Activated CD8-positive, alpha-beta memory T cell treated with anti-CD3 and anti-CD28 coated beads, Interleukin-2, amount 50 U/mL, for 24 hours (primary cell): ENCODE data around the gene BMP8B.
"Not testable (repeated sequence)": the region's sequence is repeated elsewhere in the genome, so short reads cannot be mapped to it uniquely, and the experiment has no call there.

Experiments used
- DNase-seq: peaks from one replicate; pipeline ENCODE4 v3.0.0-alpha.2; 2020; ENCODE audit errors: extremely low read depth

The BMP8B gene

DNA sequence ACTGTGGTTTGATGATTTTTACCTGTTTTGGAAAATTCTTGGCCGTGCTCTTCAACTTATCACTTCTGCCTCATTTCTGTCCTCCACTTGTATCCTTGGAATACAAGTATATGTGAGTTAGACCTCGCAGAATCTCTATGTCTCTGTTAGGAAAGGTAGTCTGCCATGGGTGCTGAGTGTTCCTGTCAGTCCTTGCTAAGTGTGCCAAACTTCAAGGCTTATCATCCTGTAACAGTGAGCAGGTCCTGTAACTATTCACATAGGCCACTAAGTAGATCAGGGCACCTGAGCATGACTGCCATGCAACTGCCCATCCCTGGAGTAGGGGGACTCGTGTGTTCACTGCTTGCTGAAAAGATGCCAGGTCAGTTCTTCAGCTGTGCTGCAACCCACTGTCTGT, 24.2 kb upstream of the BMP8B start:
- no peak for DNase-seq

DNA sequence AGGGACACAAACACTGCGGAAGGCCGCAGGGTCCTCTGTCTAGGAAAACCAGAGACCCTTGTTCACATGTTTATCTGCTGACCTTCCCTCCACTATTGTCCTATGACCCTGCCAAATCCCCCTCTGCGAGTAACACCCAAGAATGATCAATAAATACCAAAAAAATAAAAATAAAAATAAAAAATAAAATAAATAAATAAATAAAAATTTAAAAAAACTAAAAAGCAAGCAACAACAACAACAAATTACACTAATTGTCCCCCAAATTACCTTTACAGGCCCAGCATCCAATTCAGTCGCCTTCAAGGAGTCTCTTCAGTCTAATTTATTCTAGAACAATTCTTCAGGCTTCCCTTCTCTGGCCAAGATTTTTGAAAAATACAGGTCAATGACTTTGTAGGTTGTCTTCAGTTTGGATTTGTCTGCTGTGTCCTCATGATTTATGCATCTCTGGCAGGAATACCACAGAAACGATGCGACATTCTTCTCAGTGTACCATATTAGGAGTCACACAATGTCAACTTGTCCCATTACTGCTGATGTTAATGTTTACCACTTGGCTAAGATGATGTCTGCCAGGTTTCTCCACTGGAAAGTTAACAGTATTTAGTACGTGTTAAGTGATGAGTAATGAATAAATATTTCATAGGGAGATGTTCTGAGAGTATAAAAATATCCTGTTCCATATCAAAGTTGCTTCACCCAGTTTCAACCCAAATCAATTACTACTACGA, 20.3 kb upstream of the BMP8B start:
- no peak for DNase-seq

DNA sequence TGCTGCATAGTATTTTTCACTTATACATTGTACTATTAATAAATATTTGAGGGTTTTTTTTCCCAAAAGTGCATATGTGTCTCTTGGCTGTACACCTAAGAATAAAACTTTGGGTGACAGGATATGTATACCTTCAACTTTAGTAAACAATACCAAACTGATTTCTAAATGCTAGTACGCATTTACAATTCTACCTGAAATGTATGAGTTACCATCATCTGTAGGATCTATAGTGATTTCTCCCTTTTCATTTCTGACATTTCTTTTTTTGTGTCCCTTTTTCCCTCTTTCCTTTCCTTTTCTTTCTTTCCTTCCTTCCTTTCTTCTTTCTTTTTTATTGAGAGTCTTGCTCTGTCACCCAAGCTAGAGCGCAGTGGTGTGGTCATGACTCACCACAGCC, 16.7 kb upstream of the BMP8B start:
- no peak for DNase-seq

DNA sequence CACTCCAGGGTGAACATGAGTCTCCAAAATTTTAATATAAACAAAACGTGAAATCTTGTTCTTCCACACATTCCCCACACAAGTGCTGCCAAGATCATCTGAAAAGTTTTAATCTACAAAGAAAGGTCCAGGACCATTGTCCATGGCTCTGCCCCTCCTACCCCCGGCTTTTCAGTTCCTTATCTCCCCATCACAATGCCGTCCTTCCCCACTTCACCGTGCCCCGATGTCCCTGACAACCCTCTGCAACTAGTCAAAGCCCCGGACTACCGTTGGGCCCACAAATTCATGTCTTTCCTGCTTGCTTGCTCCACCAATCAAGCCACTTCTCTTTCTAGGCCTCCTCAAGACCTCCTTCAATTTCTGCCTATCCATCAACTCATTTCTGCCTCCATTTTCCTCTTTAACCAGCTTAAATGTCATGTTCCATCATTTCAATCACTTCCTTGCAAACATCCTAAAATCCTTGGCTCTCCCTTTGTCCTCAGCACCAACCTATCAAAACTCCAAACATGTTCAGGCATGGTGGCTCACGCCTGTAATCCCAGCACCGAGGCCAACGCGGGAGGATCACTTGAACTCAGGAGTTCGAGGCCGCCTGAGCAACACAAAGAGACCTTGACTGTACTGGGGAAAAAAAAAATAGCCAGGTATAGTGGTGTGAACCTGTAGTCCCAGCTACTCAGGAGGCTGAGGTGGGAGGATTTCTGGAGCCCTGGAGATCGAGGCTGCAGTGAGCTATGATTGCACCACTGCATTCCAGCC, 14.0 kb upstream of the BMP8B start:
- no peak for DNase-seq

DNA sequence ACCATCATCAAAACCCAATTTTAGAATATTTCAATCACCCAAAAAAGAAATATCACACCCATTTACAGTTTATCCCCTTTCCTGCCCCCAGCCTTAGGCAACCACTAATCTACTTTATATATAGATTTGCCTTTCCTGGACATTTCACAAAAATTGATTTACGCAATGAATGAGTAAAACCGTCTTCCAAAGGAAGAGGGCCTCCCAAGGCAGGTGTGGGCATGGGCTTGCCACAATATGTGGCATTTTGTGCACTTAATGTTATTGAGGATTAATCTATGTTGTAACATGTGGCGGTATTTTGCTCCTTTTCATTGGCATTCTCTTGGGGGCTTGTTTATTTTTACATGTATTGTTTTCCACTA, 11.8 kb upstream of the BMP8B start:
- DNase-seq: no peak

DNA sequence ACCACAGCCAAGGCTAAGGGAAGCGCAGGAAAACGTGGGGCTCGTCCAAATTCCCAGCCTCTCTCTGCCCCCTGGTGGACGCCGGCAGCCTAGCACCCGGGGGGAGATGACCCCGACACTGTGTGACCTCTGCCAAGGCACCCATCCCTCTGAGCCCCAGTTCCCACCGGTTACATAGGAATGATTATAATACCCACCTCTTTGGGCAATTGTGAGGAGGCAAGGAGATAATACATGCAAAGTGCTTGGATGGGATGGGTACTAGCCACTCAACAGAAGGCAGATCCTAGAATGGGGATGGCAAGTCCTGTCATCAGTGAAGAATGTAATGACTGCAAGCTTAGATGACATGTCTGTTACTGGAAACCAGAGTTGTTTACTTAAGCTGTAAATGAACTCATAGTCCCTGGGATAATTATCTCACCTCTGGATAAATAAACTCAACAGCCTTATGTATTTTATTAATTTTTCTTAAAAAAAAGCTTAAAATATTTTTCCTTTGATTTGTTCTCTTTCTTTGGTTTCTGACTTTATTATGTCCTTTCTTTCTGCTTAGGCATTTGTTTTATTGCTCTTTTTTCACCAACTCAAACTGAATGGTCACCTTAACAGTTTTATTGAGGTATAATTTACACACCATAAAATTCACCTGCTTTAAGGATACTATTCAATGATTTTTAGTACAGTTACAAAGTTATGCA, 11.3 kb upstream of the BMP8B start:
- no peak for DNase-seq

DNA sequence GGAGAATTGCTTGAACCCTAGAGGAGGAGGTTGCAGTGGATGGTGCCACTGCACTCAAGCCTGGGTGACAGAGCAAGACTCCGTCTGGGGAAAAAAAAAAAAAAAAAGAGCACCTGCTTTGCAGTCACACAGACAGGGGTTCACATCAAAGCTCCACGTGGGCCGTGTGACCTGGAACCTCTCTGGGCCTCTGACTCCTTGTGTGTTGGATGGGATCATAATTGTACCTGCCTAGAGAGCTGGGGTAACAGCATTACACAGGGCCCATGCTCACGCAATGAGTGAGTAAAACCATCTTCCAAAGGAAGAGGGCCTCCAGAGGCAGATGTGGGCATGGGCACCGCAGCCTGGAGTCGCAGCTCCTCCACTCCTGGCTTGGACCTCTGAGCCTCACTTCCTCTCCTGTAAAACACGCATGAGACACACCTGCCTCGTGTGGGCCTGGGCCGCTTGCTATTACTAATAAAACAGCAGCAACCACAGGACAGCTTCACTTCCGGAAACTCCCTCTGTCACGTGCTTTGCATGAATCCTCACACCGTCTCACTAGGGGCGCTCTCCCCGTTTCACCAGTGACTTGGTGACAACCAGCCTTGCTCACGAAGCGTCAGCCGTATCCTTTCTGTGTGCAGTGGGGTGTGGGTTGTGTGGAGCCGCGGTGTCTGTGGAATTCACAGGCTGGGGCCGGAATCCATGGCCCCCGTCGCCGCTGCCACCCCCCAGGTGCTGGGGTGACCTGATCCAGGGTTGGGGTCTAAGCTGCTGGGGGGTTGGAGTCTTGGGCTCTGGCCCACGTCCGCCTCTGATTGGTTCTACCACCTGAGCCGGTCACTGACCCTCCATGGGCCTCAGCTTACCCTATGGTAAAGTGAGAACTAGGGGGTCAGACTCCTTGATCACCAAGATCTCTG, 10.4 kb upstream of the BMP8B start:
- peak; percentile 68 for DNase-seq

DNA sequence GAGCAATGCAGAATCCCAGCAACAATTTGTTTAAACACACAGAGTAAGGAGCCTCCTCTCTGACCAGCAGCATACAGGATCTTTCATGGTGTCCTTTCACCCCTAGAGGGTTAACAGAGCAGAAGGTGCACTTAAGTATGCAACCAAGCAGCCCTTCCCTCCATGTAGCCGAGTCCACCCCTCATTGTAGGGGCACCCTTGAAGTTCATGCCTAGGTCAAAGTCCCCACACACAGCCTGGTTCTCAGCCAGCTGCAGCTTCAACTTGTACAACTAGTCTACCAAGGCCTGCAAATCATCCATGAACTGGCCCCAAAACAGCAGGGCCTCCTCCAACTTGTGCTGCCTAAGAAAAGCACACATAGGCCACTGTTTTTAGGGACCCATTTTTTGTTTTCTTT, 7.0 kb upstream of the BMP8B start:
- no peak for DNase-seq

DNA sequence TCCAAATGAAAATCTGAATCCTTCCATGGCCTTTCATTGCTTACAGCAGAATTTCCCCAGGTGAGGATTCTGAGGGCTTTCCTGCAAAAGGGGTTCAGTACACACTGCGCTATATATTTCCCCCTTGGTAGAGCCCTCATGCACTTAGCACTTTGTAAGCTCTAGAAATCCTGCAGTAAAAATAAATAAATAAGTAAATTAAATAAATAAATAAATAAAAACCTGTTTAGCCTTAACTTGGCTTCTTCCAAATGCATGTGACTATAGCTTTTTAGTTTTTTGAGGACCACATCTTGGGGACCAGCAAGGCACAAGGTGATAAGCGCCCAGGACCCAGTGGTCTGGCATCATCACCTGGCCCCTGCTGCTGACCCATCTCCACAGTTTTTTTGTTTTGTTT, 3.2 kb upstream of the BMP8B start:
- no peak for DNase-seq

DNA sequence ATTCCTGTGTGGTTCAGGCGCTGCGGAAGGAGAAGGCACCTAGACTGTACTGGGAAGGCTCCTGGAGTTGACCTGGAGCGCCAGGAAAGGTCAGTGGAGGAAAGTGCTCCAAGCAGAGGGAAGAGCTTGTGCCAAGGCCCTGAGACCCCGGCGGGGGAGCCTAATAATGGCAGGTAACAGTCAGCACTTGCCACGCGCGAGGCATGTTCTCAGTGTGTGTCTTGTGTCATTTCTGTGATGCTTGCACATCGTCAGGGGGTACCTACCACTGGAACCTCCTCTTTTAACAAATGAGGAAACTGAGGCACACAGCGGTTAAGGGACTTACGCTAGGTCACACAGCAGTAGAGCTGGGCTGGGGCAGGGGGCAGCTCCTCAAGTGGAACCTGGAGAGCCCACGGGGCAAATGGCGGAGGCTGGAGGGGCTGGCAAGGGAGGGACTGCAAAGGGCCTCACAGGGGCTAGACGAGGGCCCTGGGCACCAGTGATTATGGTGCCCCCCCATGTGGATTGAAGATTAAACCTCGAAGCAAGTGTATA, 976 bp upstream of the BMP8B start:
- DNase-seq: no peak

DNA sequence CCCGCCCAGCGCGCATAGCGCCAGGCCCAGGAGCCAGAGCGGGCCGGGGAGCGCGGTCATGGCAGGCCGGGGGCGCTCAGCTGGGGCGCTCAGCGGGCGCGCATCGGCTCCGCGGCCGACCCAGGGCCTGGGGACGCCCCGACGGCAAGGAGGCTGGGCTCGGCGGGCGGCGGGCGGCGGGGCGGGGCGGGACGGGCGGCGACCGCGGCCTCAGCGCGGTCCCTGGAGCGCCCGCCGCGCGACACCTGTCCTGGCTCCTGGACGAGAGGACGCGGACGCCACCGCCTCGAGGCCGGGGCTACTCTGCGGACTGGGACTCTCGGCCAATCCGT, 273 bp downstream of the BMP8B start:
- no peak for DNase-seq

DNA sequence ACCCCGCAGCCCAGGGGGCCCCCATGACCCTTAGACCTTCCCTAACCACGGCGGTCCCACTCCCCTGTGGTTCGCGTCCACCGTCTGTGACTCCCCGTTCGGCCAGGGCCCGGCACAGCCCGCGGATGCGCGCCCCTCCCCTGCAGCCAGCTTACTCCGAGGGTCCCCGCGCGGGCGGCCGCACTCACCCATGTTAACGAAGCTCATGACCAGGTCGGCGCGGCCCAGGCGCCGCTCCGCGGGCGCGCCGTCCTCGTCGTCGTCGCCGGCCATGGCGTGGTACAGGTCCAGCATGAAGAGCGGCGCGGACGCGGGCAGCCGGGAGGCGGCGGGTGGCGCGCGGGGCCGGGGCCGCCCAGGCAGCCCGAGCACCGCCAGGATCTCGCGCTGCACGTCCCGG, 701 bp downstream of the BMP8B start:
- not testable (repeated sequence) for DNase-seq

DNA sequence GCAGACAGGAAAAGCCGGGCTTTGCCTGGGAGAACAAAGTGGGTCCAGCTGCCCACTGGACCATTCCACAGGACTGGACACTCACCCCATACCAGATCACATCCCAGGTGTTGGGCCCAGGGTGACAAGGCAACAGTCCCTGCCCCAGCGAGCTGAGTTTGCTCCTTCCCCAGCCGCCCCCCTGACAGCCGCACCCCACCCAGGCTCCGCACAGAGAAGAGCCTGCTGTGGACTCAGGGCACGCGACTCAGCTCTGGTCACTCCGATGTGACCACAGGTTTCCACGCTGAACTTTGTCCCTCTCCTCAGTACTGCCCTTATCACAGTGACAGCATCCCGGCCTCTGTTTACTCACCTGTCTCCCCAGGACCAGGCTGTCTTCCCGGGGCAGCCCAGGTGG, 1.2 kb downstream of the BMP8B start:
- DNase-seq: no peak

DNA sequence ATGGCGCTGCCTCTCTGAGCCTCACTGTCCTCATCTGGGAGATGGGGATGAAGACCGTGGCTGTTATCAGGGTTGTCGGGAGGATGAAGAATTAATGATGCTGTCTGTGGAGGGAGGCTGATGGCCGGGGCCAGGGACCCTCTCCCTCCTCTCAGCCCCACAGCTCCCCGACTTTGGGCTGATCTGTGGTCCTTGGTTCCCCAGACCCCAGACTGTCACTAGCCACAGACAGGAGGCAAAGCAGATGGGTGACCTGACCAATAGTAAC, 1.6 kb downstream of the BMP8B start:
- not testable (repeated sequence) for DNase-seq

DNA sequence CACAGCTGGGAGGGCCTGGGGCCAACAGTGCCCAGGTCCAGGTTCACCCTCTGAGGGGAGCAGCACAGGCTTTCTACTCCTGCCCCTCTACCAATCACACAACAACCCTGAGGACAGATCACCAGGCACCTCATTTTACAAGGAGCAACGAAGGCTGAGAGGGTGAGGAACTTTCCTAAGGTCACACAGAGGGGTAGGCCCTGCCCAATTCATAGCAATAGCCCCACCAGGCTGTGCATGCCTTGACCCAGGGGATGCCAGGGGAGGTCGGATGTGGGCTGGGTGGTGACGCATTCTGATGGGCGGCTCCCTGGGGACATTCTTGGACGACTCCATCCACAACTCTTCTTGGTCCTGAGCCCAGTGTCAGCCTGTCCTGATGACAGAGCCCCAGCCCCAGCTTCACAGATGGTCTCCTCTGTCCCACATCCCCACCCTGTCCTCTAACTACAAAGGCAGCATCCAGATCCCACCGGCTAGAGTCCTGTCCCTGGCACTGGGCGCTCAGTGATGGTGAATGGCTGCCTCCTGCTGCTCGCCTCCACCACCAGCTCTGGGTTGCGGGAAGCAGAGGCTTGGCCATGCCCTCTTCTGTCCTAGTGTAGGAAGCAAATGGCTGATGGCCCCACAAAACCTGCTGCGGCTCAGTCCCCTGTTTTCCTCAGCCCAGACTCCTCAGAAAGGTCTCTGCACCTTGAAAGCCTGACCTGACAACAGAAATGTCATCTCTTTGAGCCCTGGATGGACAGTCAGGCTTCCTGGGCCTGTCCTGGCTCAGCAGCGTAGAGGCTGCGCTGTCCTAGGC, 2.2 kb downstream of the BMP8B start:
- DNase-seq: not testable (repeated sequence)

DNA sequence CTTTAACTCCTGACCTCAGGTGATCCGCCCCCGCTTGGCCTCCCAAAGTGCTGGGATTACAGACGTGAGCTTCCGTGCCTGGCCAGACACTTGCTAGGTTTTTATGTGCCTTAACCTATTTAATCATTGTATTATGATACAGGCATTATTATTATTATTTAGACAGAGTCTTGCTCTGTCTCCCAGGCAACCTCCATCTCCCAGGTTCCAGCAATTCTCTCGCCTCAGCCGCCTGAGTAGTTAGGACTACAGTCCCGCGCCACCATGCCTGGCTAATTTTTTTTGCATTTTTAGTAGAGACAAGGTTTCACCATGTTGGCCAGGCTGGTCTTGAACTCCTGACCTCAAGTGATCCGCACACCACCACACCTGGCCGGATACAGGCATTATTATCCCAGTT, 6.0 kb downstream of the BMP8B start:
- DNase-seq: not testable (repeated sequence)

DNA sequence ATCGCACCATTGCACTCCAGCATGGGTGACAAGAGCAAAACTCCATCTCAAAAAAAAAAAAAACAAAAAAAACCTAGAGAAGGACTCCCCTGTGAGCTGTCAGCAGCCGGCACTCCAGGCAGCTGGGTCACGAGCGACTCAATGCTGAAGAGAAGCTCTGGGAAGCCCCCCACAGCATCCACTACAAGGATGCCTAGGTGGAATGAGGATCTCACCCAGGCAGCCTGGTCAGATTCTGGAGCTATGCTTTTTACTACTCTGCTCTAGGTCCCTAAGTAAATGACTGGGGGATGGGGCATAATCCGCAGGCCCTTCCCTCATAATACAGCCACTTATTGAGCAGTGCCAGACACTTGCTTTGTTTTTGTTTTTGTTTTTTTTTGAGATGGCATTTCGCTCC, 6.6 kb downstream of the BMP8B start:
- no peak for DNase-seq

DNA sequence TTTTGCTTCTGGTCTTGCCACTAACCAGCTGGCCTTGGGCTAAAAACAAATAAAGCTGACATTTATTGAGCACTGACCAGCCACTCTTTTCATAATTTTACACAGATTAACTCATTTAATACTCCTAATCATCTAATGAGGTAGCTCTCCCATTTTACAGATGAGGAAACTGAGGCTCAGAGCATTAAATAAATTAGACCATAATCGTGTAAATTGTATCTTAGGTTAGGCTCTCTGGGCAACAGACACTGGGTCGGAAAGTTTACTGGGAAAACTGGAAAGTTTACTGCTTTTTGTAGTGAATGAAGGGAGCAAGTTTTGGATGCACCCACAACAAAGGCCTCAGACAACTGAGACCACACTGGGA, 7.3 kb downstream of the BMP8B start:
- DNase-seq: no peak

DNA sequence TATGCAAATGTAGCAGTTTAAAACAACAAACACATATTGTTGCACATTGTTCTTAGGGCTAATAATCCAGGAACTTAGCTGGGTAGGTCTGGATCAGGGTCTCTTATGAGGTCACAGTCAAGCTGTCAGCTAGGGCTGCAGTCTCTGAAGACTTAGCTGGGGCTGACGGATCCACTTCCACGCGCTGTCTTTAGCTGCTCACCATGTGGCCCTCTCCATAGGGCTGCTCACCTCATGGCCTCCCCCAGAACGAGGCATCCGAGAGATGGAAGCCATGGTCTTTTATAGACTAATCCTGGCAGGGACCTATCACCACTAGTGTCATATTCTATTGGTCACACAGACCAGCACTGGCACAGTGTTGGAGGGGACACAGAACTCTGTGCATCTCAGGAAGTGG, 8.8 kb downstream of the BMP8B start:
- DNase-seq: no peak

DNA sequence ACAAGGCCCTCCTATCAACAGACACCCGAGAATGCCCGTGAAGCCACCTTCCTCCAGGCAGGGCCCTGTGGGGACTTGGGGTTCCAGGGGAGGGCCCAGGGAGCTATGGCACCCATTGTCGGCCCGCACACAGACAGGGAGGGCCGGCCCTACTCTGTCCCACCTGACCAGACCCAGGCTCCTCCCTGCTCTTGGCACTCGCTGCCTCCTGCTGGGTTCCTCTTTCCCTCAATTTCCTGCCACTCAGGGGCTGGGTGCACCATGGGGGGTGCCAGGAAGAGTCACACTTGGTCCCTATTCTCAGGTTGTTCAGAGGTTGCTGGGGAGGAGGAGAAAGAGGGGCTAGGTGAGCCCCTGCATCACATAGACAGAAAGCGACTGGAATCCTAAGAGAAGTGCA, 9.5 kb downstream of the BMP8B start:
- DNase-seq: no peak

DNA sequence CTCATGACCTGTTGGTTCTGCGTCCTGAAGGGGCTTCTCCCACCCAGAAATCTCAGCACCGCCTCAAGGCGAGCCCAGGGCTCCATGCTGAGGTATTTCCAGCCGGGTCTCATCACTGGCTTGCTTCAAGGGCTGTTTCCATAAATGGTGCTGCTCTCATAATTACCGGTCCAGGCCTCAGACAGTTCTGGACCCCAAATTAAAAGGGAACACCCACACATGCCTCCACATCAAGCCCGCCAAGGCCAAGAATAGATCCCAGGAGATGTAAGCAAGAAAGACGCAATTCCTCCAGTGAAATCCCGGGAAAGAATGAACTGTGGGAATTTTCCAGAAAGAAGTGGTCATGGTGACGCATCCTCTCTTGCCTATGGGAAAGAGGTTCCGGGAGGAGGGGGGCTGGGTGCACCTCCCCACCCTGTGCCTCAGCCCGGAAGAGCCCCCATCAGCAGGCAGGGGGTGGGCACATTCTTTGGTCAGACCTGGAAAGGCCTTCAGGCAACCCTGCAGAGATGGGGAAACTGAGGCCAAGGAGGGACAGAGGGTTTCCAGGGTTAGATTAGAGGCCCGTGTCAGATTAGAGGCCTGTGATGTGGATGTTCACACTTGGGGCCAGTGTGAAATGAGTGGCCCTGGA, 10.1 kb downstream of the BMP8B start:
- not testable (repeated sequence) for DNase-seq
